ENCODE results near the gene KCNG2.

The KCNG2 gene

DNA sequence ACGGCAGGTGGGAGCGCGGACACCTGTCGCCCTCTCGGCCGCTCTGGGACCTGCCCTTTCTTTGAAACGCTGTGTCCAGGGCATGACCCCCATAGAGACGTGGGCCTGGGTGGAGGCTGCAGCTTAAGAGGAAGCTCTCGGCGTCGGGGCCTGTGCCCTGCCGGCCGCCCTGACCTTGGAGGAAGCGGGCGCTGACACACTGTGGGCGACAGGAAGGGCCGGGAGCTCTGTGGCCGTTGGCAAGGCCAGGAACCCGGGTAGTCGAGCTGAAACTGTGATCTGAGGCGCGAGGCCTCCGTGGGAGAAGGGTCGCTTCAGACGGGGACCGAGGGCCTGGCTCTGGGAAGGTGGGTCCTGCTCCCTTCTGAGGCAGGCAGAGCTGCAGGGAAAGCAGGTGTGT lies 28.2 kb downstream of the KCNG2 start:
- no peak for DNase-seq

DNA sequence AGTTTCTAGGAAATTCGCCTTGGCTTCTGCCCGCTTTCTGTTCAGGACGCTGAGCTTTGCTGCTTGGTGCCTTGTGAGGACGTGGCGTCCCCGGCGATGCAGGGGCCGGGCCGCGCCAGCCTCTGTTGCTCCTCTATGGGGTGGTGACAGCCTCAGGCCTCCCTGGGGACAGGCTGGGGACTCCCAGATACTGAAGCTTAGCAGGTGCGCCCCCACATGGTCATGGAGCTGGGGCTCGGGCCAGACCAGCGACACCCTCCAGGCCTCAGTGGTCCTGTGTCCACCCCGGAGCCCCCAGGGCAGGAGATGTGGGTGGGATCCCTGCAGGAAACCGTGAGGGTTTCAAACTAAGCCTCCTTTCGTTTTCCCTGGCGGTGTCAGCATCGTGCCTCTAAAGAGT lies 29.2 kb downstream of the KCNG2 start:
- no peak for DNase-seq

DNA sequence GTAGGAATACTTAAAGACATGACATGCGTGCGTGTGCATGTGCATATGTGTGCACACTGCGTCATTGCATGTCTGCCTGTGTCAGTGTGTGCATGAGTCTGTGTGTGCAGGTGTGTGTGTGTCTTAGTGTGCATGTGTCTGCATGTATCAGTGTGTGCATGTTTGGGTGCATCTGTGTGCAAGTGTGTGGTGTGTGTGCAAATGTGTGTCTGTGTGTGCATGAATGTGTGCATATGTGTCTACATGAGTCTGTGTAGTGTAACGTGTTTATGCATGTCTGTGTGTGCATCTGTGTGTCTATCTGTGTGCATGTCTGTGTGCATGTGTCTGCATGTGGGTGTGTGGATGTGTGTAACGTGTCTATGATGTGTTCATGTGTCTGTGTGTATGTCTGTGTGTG lies 30.5 kb downstream of the KCNG2 start:
- DNase-seq, result no peak

DNA sequence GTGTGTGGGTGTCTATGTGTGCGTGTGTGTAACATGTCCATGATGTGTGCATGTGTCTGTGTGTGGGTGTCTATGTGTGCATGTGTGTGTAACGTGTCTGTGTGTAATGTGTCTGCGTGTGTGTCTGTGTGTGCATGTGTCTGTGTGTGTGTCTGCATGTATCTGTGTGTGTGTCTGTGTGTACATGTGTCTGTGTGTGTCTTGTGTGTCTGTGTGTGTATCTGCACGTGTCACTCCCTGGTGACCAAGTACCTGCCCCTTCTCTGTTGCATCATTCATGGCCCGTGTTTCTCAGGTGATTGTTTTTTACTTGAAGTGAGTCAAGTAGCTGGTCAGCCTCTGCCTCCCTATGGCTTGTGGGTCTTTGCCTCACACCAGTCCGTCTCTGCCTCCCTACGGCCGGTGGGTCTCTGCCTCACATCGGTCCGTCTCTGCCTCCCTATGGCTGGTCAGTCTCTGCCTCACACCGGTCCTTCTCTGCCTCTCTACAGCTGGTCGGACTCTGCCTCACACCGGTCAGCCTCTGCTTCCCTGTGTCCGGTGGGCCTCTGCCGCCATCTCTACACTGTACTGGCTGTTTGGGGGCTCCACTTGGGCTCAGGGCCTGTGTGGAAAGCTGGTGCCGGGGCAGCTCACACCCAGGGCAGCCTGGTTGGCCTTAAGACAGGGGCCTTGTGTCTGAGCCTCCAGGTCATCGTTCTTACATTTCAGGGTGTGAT lies 31.6 kb downstream of the KCNG2 start:
- DNase-seq, result no peak

DNA sequence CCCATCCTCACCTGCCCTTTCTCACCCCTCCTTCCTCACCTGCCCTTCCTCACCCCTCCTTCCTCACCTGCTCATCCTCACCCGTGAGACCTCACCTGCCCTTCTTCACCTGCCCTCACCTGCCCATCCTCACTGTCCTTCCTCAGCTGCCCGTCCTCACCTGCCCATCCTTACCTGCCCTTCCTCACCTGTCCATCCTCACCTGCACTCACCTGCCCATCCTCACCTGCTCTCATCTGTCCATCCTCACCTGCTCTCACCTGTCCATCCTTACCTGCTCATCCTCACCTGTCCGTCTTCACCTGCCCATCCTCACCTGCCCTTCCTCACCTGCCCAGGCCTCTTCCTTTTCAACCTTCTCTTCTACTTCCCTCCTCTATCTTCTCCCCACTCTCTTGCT lies 34.4 kb downstream of the KCNG2 start:
- no peak for DNase-seq

DNA sequence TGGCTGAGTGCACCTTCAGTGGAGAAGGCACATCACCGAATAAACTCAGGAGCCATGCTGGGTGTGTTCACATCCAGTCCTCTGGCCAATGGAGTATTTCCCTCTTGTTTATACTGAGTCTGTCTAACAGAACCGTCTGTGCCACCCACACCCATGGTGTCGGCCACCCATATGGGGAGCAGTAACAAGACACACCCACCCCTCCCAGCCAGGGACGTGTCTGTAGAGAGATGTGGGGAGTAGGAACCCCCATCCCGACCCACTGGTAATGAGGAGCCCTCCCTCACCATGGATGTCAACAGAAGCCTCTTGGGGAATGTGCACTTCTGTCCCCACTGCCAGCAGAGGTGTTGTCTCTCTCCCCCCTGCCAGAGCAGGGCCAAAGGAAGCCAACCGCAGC lies 37.1 kb downstream of the KCNG2 start:
- no peak for DNase-seq

DNA sequence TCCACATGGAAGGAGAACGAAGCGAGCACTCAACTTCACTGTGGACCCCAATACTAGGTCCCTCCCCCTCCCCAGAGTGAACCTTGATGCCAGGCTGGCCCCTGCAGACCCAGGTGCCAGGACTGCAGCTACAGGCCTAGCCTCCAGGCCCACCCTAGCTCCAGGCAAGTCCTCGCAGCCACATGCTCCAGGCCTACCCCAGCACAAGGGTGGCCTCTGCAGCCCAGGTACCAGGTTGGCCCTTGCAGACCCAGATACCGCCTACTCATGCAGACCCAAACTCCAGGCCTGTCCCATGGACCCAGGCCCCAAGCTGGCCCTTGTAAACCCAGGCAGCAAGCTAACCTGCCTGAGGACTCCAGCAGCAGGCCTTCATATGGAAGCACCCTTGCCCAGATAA lies 44.2 kb downstream of the KCNG2 start:
- DNase-seq, result no peak

DNA sequence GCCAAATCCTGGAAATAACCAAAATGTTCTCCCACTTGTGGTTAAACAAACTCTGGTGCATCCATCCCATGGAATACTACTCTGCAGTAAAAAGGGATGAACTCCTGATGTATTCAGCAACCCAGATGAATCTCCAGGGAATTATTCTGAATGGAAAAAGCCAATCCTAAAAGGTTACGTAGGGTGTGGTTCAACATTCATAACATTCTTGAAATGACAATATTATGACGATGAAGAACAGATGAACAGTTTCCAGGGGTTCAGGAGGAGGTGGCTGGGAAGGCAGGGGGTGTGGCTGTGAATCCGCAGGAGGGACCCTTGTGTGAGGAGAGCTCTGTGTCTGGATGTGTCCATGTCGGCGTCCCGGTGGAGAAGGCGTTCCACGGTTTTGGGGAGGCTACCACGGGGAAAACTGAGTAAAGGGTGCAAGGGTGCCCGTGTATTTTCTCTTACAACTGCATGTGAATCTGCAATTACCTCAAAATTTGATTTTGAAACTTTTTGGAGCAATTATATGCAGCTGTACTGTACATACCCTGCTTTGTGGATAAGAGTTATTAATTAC lies 47.3 kb downstream of the KCNG2 start:
- no peak for DNase-seq

DNA sequence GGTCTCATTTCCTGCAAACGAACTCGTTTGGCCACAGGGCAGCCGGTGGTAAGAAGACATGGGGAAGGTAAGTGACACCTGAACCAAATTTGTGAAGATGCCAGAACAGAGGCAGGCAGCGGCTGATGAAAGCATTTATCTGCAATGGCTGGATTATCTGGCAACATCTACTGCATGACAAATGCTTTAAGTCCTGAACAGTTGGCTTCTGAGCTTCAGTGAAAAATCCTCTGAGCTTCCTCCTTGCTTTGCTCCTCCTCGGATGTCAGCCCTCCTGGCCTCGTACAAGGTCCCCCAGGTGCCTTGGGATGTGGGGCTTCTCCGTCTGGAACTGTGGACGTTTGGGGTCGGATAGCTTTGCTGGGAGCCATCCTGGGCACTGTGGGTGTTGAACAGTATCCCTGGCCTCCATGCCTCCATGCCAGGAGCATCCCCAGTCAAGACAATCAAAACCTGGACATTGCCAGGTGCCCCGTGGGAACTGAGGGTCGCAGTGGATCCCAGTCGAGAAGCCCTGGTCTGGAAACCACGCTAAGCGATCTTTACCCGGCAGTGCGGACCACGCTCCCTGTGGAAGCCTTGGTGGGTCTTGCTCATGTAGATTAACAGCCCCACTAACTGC lies 49.3 kb downstream of the KCNG2 start:
- DNase-seq, result no peak

DNA sequence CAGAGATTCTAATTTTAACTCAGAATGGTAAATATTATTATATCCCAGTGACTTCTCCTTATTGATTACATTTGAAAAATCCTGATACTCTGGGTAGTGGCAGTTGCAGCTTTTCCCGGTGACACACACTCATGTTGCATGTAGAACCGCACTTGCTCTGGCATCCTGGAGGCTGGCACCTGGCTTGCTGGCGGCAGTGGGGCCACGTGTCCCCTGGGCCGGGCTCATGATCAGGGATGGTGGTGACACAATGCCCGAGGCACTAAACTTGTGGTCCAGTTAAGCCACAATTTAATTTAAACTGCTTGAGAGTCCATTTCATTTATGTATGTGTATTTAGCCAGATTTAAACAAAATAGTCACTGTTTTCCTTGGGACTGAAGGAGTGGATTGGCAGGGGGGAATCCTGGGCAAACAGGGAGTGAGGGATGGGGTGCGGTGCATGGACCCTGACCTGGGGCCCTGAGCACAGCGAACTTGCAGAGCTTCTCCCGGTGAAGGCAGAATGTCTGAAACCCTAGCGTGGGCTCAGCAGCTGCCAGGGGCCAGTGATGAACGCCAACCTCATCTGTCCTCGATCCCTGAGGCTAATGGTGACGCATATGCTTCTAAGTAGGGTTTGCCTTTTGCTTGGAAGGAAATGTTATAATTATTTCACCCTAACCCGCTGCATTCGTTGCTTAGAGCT lies 50.0 kb downstream of the KCNG2 start:
- no peak for DNase-seq

DNA sequence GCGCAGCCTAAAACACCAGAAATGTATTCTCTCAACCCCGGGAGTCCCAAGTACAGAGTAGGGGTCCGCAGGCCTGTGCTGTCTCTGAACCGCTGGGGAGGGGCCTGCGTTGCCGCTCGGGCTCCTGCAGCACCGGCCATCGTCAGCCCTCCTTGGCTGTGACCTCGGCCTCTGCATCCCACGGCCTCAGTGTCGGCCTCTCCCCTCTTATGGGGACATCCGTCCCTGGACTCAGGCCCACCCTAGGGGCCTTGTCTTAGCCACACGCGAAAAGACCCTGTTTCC lies 50.5 kb downstream of the KCNG2 start:
- DNase-seq, result no peak

DNA sequence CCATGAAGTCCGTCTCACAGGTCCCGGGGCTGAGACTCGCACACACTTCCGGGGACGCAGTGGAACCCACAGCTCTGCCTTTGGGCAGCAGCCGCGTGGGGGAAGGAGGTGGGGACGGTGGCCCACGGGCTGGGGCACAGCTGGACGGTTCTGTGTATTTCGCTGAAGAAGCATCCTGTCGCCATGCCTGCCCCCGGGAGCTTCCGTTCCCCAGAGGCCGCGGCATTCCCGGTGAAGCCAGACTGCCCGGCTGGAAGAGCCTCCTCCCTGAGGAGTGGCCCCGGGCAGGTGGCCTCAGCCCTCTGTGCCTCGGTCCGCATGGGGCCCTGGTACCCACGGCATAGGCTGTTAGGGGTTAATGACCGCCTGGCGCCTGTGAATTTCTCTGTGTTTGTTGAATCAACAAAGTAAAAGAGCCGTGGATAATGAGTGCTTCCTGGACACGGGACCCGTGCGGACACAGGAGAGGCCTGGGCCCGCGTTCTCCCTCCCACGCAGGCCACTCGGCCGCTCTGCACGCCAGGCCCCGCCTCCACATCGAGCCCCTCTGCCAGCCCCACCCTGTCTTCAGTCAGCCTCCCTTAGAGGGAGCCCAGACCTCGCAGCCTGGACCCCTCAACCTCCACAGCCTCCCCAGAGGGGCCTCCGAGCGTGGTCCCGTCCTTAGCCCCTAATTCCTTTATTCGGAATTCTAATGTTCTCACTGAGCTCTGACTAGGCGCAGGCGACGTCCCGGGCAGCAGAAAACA lies 51.0 kb downstream of the KCNG2 start:
- no peak for DNase-seq

DNA sequence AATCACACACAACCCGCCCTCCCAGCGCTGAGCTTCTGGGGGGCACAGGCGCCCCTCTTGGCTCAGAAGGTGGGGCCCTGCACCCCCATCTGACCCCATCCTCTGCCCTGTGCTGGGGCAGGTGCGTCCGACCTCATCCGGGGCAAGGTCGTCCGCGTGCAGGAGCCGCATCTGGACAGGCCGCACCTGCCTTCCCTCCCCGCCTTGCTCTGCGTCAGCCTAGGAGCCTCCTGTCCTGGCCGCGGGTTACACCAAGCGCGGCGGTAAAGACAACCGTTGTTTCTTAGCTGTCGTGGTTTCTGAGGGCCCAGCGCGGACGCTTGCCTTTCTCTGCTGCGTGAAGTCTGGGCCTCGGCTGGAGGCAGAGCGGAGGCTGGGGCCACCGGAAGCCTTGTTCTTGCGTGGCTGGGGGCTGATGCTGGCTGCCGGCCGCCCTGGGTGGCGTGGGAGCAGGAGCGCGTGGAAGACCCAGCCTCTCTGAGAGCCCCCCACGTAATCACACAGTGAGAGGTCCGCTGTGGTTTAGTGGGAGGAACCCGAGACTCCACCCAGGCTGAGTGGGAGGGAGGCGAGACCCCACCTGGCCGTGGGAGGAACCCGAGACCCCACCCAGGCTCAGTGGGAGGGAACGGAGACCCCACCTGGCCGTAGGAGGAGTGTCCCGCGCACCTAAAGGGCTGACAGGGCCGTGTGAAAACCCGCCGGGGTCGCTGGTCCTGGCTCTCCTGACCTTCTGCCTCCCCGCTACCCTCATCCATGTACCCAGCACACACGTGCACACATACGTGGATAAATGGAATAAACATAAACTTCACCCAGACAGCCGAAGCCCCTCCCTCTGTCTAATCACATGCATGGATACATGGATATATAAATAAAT lies 51.8 kb downstream of the KCNG2 start:
- DNase-seq, result no peak

DNA sequence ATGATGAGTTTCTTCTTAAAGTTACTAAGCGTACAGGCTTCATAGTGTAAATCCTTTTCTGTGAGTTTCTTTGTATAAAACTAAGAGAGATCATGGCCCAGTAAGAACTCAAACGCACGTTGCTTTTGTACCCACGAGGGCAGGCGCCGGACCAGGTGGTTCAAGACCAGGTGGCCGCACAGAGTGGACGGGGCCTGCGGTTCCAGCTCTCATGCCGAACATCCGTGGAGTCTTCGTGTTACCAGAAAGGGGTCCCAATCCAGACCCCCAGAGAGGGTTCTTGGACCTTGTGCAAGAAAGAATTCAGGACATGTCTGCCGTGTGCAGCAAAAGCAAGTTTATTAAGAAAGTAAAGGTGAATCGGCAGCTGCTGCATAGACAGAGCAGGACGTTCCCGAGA lies 53.0 kb downstream of the KCNG2 start:
- DNase-seq, result no peak

DNA sequence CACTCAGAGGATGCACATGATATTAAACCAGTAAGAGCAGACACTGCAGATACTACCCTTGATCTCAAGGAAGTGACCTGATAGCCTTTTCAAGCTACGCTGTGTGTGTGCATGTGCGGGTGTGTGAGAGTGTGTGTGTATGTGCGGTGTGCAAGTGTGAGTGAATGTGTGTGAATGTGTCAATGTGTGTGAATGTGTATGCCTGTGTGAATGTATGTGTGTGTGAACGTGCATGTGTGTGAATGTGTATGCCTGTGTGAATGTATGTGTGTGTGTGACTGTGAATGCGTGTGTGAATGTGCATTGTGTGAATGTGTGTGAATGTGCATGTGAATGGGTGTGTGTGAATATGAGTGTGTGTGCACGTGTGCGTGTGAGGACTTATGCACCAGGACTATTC lies 53.8 kb downstream of the KCNG2 start:
- no peak for DNase-seq

DNA sequence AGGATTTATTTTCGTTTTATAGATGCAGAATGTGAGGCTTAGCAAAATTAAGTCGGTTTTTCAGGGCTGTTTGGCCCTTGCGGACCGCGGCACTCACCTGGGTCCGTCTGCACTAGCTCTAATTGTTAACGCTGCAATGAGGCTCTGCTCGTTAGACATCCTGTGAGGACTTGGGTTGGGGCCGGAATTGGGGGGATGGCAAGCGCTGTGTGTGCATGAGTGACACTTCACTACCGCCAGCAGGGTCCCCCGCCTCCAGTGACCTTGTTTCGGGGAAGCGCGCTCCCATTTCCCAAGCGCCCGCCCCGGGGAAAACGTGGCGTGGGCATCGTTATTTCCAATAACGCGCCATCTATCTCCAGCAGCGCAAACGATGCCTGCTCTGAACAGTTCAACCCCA lies 54.2 kb downstream of the KCNG2 start:
- no peak for DNase-seq

DNA sequence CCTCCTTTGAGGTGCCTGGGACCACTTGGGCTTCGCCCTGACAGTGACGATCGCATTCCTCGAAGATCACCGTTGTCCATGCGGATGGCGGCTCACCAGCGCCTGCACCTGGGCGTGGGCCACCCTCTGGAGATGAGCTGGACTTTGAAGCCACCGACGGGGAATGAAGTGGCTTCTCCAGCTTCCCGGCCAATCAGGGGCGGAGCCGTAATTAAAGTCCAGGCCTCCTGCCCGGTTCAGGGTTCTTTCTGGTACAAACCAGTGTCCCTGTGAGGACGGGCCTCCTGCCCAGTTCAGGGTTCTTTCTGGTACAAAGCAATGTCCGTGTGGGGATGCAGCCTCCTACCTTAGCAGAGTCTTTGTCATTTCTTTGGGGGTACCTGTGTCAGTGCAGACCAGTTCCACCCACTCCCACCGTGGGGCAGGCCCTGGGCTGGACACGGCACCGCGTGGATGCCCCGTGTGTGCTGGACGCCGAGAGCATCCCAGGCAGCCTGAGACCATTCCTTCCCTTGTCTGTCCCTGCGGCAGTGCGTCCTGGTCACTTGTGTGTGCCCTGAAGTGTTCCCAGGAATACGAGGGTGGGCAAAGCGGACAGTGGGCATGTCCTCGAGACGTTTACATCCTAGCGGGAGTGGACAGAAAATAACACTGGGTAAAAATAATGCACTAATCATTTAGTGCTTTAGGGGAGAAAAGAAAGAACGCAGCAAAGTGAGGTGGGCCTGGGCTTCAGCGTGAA lies 55.0 kb downstream of the KCNG2 start:
- no peak for DNase-seq

DNA sequence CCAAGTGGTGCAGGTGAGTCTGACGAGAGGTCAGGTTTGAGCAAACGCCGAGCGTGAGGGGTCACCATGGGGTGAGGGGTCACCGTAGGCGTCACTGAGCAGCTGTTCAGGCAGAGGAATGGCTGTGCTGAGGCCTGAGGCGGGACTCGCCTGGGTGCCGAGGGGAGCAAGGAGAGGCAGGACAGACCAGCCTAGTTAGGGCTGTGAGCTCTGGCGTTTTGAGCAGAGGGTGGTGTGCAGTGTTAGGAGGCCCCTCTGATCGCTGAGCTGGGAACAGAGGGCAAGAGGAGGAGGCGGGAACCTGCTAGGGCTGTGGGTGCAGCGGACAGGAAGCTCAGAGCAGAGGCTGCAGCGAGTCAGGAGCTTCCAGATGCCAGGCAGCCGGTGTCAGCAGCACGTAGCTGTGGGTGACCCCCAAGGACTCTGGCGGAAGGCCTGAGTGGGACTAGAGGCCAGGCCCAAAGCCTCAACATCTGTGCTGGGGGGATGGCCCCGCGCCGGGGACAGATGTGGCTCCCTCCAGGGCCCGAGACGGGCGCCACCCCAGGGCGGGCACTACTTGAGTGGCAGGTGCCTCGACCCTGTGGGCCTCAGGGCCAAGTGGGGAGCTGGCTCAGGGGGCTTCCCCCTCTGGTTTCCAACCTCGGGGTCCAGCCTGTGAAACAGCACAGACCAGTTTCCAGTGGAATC lies 55.7 kb downstream of the KCNG2 start:
- no peak for DNase-seq

DNA sequence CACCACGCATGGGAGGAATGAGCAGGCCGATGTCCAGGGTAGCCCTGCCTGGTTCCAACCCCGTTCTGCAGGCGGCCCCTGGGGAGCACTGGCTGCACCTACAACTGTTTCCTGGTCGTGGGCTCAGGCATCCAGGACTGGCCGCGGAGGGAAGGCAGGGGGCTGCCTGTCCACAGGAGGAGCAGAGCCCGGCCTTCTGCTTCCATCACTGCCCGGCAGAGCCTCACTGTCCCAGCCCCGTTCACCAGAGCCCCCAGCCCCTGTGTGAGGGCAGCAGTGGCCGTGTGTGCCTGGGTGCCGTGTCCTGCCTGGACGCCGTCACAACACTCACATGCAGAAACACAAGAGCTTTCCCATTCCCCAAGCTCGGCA lies 56.2 kb downstream of the KCNG2 start:
- no peak for DNase-seq

DNA sequence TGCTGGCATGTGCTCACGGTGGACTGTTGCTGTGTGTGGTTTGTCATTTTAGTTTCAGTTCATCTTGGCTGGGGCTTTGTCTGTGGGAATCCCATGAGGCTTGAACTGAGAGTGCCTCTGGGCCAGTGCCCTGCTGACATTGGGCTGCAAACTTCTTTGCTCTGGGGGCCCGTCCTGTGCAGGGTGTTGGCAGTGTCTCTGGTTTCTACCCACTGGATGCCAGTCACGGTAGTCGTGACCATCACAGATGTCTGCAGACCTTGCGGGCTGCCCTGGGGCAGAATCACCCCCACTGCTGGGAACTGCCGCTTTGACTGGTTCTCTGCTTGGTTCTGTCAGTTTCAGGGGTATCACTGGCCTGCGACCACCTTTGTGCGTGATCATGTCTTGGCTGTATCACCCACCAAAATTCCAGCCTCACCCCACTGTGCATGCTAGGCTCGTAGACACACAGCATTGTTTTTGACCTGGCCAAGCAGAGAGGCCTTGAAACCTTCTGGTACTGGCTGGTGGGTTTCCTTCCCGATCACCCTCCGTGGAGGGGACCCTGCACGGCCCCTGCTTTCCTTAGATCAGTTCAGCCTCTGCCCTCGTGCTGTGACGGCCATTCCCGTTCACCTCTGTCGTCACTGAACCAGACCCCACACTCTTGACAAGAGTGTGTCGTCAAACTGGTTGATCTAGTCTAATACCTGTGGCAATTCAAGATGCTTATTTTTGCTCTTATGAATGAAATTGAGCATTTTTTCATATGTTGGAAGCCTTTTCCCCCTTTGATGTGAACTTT lies 57.6 kb downstream of the KCNG2 start:
- no peak for DNase-seq
